Endothelial cell of umbilical vein (primary cell): ENCODE results near the gene DPYSL4.

Experiments
- CTCF ChIP-seq, 2 donors: IDR thresholded peaks; 1 replicate in 1 of 2; 2 replicates in 1 of 2; pipeline ENCODE4 v1.5.1; 2011; ENCODE audit warnings: low read length in 2 of 2, mild to moderate bottlenecking in 2 of 2, moderate library complexity in 2 of 2, control low read depth in 1 of 2, inconsistent platforms in 1 of 2, low read depth in 1 of 2; ENCODE audit not compliant: insufficient read depth in 1 of 2; ENCODE audit errors: extremely low read depth in 1 of 2
- EZH2 ChIP-seq: IDR thresholded peaks from 2 replicates; pipeline ENCODE4 v1.6.1; 2012; ENCODE audit warnings: borderline replicate concordance, low read depth, mild to moderate bottlenecking, moderate library complexity, low read length, inconsistent platforms; ENCODE audit not compliant: severe bottlenecking
- JUN ChIP-seq: IDR thresholded peaks from 2 replicates; pipeline ENCODE4 v1.6.1; 2011; ENCODE audit warnings: borderline replicate concordance, low read depth; ENCODE audit not compliant: insufficient read length, insufficient read depth
- MAX ChIP-seq: IDR thresholded peaks from 2 replicates; pipeline ENCODE4 v1.6.1; 2011; ENCODE audit not compliant: insufficient read depth, insufficient read length
- MYC ChIP-seq: IDR thresholded peaks from one replicate; pipeline ENCODE4 v1.6.1; 2011; ENCODE audit warnings: mild to moderate bottlenecking, low read depth, low read length
- POLR2A ChIP-seq: IDR thresholded peaks from 2 replicates; pipeline ENCODE4 v1.6.1; 2012; ENCODE audit warnings: low read depth, mild to moderate bottlenecking, control low read depth, low read length
- POLR2AphosphoS5 ChIP-seq: IDR thresholded peaks from 2 replicates; pipeline ENCODE4 v1.6.1; 2012; ENCODE audit warnings: low read depth, mild to moderate bottlenecking, control low read depth, low read length, moderate library complexity; ENCODE audit not compliant: insufficient read depth

DNA sequence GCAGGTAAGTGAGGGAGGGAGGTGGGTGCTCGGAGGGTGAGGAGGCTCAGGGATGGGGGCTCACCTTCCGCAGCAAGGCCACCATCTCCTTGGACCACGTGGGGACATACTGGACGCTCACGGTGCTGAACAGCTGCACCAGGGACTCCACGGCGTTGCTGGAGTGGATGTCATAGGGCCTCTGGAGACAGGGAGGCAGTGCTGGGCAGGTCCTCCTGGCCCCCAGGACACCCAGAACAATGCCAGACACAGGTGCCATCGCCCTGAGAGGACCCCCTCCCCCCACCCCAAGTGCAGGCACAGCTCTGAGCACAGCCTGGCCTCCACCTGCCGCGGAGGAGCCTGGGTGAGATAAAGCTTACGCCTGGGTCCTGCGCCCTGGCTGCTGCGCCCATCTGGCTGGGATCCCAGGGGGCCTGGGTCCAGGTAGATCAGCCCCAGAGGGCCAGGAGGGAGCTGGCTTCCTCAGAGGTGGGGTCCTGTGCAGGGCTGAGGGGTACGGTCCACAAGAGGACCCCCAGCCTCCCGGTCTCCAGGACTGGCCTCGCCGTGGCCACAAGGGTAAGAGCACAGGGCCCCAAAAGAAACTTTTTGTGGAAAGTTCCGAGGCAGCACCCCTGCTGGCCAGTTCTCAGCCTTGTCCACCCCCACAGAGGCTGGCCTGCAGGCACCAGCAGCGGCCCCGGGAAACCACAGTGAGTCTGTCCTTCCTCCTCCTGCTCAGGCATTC, 37.8 kb downstream of the DPYSL4 start:
- no peak for TF ChIP-seq EZH2
- TF ChIP-seq CTCF (IDR thresholded peaks at IDR 0.05; ENCODE audit: extremely low read depth in 1 of 2, insufficient read depth in 1 of 2, low read depth in 1 of 2, low read length in 2 of 2): no peak
- TF ChIP-seq POLR2AphosphoS5: no peak
- TF ChIP-seq MAX: no peak
- no peak for TF ChIP-seq POLR2A
- TF ChIP-seq MYC: no peak
- TF ChIP-seq JUN: no peak
